CD4-positive, alpha-beta T cell treated with Interleukin-4 for 4 hours (primary cell): ENCODE measurements around the gene SLC23A2.

Source experiments
- DNase-seq: peaks from one replicate; pipeline ENCODE4 v3.0.0-alpha.2; 2020

SLC23A2 gene

DNA sequence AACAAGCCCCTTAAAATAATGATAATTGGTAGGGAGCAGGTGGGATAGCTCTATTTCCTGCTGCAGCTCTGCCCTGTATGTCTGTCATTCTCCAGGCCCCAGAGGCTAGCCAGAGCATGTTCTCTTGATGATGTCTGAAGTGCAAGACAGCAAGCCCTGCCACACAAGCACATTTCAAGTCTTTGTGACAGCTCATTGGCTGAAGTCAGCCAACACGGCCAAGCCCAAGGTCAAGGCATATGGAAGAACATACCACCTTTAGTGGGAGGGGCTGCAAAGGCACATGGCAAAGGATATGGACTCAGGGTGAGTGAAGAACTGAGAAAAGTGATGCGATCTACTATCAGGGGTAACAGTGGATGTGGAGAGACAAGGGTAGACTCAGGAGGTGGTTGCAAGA, 163.6 kb downstream of the SLC23A2 start:
- DNase-seq, result no peak

DNA sequence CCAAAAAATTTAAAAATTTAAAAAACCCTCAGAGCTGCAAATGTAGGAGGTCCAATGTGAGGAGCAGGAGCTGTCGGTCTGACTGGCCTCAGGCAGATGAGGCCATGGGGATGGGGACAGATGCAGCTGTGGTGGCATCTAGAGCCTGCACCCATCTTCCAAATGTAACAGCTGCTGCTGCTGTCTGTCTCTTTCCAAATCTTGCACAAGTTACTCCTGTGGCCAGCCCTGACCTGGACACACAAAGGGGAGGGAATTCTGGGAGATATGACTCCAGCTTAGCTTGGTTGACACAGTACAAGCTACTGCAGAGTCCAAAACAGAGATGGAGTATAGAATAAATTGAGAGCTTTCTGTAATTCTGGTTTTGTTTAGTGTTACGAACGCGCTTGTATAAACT, 164.4 kb downstream of the SLC23A2 start:
- no peak for DNase-seq

DNA sequence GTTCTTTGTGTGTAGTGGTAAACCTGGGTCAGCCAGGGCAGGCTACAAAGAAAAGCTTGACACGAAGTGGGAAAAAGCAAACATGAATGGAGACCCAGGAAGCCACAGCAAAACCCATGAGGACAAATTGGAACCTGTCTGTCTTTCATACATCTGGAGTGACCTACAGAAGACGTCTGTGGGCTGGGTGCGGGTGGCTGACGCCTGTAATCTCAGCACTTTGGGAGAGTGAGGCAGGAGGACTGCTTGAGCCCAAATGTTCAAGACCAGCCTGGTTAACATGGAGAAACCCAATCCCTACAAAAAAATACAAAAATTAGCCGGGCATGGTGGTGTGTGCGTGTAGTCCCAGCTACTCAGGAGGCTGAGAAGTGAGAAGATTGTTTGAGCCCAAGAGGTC, 164.8 kb downstream of the SLC23A2 start:
- DNase-seq, result no peak

DNA sequence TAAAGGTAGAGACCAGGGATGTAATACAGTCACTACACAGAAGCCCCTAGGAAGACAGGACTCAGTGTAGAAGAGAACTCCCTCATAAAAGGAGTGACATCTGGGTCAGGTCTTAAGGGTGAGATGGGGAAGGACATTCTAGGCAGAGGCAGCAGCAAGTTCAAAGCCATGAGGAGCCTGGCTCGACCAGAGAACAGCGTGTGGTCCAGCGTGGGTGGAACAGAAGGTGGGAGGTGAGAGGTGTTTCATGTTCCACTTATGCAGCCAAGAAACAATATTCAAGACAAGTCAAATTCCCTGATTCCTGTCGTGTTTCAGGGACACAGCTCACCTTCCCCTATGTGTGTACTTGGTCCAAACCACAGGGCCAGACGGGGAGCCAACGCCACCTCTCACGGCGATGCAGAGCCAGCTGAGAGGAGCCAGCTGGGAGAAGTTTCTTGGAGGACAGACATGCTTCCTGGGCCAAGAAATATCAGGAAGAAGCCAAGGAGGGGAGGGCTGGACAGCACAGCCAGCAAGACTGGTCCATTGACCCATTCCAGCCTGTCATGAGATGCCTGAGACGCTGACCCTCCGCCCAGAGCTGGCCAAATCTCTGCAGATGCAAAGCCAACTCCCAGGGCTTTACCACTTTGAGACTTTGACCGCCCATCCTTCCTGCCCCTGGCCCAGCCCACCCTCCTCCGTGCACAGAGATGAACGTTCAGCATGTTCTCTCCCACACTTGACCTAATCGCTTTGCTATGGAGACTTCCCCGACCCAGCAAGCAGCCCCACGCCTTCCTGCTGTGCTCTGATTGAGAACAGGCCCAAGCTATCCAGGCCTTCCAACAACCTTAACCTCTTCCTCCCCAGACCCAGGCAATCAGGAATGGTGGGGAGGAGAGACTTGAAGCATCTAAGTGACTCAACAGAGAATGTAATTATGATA, 165.8 kb downstream of the SLC23A2 start:
- DNase-seq, result no peak

DNA sequence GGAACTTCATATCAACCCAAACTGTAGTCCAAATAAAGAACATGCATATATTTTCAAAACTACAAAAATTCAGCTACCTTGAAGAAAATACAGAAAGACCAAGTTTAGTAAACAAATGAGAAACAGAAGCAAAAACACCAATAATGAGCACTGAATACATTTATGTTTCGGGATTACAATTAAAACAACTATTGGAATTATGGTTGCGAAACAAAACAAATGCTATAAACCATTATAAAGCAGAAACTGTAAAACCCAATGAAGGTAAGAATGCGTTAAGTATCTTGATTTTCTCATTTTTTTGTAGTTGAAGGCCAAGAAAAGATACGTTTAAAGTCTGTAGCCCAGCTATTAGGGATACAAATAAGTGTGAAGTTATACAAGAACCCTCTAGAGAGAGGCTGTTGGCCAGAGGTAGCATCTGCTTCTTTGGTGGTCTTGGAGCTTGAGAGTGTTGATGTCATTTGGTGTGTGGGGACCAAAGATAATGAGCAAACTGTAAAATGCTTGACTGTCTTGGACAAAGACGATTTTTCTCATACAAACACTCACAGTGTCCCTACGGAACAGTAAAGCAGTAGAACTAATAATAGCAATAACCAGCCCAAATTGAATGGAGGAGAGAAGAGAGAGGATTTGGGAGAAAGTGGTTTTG, 168.1 kb downstream of the SLC23A2 start:
- DNase-seq, result no peak

DNA sequence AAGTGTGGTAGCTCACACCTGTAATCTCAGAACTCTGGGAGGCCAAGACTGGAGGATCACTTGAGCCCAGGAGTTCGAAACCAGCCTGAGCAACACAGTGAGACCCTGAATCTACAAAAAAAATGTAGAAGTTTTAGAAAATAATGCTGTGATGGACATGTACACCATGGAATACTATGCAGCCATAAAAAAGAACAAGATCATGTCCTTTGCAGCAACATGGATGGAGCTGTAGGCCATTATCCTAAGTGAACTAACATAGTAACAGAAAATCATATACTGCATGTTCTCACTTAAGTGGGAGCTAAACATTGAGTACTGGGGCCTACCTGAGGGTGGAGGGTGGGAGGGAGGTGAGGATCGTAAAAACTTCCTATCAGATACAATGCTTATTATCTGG, 168.8 kb downstream of the SLC23A2 start:
- no peak for DNase-seq

DNA sequence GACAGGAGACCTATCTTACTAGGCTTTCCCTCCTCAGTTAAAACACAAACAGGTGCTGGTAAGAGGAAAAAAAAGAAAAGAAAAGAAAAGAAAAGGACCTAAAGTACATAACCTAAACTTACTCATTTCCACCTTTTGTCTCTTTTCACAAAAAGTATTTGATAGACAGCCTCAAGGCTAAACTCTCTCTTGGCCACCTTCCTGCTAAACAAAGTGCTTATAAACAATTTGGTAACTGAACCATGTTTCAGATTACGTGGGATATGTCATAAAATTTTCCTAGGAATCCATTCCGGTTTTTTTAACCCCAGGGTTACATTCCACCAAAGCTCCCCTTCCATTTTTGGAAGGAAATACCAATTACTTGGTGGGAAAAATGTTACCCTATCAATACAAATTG, 170.6 kb downstream of the SLC23A2 start:
- no peak for DNase-seq

DNA sequence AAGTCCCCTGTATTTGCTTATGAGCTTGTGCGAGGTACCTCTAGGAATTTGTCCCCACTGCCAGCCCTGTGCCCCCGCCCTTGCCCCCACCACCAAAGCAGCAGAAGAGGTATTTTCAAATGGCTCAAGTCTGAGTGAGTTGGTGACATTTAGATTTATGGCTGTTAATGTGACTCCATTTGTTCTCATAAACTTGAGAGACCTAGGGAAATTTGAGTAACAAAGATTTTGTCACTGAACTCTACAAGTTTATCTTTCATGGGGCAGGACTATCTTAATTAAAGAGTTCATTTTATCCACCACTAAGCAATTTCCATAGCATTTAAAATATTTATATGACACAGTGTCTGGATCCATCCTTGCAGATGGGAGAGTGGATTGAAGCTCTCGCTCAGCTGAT, 171.1 kb downstream of the SLC23A2 start:
- no peak for DNase-seq

DNA sequence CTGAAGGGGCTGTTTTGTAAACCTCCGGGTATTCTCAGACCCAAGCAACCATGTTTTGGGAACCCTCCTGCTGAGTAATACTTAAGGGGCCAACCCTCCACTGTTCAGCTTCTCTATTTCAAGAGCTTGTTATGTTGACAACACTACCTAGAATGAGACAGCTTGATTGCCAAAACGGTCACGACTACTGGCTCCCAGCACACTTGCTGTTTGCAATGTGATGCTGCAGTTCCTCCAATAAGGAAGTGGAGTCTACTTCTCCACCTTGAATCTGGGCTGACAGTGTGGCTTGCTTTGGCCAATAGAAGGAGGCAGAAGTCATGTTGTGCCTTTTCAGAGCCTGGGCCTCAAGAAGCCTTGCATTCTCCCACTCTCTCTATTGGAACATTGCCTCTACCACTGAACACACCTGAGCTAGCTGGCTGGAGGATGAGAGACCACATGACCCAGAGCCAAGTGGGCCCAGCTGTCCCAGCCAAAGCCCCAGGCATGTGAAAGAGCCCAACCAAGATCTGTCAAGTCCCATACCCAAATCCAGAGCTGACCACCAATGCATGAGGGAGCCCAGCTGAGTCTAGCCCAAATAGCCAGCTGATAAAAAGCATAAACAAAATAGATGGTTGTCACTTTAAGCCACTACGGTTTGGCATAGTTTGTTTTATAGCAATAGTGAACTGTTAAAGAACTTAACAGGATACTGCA, 171.6 kb downstream of the SLC23A2 start:
- DNase-seq, result no peak

DNA sequence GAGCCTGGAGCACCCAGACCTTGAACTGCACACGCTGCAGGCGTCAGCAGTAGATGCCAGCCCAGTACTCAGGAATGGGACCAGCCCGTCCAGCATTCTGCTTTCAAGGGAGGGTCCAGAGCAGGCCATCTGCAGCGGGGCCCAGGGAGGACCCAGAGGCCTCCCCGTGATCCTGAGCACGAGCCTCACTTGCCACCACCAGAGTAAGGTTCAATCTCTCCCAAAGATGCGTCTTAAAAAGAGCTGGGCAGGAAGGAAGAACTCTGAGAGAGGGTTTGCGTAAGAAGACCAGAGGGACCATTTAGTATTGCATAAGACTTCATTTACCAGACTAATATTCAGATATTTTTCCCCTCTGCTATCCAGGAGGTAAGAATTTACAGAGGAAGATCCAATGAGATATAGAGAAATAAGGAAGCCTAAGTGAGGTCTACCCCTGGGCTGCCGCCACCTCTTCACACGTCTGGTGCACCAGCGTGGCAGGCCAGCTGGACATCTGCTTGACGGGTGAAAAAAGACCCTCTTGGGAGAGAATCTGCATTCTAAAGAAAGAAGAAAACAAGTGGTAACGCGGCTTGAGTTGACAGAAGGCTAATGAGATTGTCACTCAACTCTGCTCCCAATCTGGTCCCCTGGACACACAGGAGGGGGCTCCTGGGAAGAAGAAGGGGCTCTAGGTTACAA, 172.3 kb downstream of the SLC23A2 start:
- no peak for DNase-seq

DNA sequence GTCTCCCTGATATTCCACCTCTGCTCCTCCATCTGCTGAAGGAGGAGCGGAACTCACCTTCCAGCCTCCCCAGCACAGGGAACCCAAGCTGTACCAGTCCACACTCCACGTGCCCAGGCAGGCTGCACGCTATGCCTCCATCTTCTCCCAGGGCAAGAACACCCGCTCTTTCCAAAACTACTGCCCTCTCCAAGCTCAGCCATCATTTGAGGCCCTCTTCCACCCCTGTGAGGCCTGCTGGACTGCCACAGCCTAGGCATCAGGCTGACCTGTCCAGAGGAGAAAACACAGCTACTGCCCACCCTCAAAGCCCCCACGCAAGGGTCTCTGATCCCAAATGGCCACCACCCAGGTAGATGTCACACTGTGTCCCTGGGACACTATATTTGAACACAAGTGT, 179.7 kb downstream of the SLC23A2 start:
- no peak for DNase-seq

DNA sequence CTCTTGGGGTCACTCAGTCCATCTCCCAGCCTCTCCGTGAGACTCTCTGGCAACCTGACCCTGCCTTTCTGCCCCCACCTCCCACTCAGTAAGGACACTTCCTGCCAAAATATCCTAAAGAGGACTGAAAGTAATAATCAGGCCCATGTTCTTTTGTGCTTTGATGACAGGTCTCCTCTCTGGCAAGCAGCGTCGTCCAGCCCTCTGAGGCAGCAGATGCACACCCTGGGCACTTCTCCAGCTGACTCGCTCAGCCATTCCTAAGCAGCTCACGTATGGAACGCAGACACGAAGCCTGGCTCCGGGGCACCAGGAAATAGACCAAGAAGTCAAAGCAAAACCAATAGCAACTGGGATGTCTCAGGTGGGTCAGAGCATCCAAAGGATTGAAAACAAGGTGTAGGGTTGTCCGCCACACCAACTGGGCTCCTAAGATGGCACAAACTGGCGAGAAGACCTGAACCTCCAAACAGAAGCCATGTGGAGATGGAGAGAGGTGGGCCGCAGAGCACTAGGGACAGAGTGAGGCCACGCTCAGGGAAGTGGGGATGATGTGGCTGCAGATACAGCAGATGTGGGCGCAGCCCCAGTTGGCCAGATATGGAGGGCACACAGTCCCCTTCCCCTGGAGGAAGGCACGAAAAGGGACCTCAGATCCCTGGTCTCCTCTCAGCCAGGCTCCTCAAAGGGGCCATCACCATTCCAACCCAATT, 180.3 kb downstream of the SLC23A2 start:
- DNase-seq, result no peak

DNA sequence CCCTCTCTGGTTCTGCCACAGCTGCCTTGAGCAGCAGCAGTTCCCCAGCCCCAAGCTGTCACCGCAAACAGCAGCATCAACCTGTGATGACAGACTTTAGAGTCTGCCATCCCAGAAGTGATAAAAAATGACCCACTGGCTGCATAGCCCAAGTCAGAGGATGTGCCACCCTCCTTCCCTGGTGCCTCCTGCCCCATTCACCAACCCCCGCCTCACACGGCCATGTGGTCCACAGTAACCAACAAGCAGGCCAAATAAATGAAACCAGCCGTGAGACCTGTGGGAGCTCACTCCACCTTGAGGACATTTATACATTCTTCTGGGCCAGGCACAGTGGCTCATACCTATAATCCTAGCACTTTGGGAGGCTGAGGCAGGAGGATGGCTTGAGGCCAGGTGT, 181.4 kb downstream of the SLC23A2 start:
- no peak for DNase-seq

DNA sequence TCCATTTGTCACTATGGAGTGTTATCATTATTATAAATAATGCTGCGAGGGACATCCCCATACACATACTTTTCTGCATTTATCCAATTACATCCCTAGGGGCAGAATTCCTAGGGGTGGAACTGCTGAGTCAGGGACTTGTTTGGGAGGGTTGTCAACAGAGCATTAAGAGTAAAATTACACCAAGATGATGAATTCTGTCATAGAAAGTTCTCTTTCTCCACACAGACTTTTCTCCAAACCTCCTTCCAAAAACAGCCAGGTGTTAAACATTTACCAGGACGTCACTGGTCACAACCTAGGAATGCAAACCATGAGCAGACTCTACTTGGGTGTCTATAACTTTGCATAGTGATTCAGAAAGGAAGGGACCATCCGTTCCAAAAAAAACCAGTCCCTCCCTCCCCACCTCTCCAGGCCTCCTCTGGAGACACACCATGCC, 184.1 kb downstream of the SLC23A2 start:
- DNase-seq, result no peak

DNA sequence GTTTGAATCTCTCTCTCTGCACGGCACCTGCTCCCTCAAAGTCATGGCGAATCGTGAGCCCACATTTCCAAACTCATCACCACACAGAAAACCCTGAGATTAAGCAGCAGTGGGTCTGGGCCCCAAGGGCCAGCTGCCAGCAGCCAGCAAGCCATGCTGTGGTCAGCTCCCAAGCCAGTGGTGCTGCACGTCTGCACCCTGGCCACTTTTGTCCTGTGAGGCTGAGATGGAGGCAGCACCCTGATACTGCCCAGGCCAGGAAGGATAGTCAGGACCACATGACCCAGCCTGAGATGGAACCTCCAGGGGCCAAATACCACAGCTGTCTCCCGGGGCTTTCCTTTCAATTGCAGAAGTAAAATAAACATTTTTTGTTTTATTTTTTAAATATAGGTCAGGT, 185.7 kb downstream of the SLC23A2 start:
- DNase-seq, result no peak

DNA sequence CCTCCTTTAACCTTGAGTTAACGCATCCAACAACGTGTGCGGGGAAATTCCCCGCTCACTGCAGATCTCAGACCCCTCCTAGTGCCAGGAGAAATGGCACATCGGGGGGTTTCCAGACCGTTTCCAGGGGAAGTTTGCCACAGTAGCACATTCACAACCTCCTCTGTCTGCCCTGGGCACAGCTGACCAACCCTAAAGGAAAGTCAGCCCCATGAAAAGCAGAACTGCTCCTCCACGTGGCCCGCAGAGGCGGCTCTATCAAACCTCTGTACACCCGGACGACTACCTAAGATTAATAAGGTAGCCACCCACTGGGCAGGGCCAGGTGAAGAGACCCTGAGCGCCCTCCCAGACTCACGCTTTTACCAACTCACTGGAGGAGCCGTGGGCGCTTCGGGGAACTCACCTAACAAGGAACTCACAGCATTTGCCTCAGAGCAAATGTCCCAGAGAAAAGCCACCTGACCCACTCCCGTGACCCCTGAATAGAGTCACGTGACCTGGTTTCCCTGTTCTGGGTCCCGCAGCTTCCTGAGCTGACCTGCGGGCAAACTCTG, 186.5 kb downstream of the SLC23A2 start:
- peak; percentile 92 for DNase-seq

DNA sequence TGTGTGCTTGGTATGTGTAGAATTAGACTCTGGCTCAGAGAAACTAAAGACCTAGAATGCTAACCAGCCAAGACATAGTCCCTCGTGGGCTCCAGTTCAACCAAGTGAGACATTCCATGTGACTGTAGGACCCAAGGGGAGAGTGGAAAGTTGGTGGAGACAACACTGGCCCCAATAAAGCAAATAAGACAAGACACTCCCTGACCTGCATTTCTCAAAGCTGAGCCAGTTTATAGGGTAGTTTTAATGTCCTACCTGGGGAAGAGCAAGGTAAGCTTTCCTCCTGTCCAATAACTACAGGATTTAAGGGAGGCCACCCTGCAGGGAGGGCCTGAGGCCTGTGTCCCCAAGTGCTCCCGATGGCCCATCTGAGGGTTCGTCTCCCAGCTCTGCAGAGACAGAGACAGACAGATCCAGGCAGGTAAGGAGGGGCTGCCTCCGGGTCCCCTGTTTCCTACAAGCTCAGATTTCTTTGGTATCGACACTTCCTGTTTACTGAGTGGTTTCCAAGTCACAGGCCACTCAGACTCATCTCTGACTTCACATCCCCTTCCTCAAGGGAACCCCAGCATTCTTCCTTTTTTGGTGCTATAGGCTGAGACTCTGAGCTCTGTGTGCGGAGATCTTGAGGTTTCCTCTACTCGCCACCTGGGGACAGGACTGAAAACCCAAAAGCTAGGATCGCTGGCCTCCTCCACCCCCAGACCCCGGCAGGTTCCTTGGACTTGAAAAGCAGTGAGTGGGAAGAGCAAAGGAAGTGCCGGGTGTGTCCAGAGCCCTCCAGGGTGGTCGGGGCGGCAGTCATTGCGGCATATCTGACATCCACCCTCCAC, 187.2 kb downstream of the SLC23A2 start:
- DNase-seq, result peak; percentile 94

DNA sequence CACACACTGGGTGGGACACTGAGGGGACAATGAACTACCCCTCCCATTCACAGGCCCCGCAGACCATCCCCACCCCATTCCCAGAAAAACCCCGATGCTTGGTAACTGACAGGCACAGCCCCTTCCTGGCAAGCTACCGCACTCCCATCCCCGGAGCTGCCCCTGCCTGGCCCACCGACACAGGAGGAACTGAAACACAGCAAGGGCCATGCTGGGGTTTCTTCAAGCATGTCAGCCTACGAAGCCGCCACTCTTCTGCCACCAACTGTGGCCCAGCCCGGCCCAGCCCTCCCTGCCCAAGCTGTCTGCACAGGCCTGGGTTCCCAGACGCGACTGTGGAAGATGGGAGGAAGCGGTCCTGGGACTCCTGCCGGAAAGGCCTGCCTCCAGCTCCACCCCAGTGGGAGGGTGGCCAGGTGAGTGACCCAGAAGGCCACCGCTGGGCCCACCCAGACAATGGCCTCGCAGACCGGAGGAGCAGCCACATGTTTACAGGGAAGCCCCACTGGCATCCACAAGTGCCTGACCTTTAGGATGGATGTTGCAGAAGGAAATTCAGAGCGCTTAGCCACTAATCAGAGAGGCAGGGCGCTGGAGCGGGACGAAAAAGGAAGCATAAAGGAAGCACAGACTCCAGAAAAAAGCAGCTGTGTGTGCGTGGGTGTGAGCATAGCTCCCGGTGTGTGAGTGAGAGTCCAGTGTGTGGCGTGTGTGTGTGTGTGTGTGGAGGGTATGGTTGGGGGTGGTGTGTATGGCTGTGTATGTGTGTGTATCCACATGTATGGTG, 188.0 kb downstream of the SLC23A2 start:
- peak; percentile 33 for DNase-seq

DNA sequence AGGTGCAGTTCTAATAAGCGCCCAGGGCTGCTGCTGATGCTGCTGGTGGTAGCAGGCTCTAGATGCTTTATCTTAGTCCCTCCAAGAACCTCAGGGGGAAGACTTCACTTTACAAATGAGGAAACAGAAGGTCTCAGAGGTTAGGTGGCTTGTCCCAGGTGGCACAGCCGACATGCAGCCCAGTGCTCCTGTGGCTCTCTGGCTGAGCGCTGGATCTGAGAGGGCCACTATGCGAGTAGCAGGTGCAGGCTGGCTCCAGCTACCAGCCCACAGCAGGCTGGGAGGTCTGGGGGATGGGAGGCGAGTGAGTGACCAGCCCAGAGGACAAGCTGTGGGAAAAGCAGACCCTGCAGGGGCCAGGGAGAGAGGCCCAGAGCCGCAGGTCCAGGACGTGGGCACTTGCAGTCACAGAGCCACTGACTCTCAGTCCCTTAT, 188.7 kb downstream of the SLC23A2 start:
- no peak for DNase-seq

DNA sequence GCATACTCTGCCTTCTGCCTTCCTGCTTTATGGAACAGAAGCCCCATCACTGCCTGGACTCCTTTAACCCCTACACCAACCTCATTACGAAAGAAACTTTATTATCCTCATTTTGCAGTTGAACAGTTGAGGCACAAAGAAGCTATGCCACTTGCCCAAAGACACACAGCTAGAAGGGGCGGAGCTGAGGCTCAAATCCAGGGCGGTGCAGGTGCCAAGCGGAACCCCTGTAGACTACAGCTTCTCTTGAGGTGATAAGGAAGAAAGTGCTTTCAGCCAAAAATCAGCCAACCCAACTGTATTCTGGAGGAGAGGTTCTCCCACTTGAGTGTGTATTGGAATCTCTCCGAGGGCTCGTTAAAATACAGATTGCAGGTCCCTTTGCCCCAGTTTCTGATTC, 189.1 kb downstream of the SLC23A2 start:
- peak; percentile 31 for DNase-seq
